ENCODE results near the gene RNF115.
"Not testable (repeated sequence)": the region's sequence is repeated elsewhere in the genome, so short reads cannot be mapped to it uniquely, and the experiment has no call there.

The RNF115 gene

DNA sequence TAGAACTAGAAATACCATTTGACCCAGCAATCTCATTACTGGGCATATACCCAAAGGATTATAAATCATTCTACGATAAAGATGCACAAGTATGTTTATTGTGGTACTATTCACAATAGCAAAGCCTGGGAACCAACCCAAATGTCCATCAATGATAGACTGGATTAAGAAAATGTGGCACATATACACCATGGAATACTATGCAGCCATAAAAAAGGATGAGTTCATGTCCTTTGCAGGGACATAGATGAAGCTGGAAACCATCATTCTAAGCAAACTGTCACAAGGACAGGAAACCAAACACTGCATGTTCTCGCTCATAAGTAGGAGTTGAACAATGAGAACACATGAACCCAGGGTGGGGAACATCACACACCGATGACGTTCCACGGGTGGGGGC is 97.7 kb downstream of the RNF115 start:
- not testable (repeated sequence) for DNase-seq

DNA sequence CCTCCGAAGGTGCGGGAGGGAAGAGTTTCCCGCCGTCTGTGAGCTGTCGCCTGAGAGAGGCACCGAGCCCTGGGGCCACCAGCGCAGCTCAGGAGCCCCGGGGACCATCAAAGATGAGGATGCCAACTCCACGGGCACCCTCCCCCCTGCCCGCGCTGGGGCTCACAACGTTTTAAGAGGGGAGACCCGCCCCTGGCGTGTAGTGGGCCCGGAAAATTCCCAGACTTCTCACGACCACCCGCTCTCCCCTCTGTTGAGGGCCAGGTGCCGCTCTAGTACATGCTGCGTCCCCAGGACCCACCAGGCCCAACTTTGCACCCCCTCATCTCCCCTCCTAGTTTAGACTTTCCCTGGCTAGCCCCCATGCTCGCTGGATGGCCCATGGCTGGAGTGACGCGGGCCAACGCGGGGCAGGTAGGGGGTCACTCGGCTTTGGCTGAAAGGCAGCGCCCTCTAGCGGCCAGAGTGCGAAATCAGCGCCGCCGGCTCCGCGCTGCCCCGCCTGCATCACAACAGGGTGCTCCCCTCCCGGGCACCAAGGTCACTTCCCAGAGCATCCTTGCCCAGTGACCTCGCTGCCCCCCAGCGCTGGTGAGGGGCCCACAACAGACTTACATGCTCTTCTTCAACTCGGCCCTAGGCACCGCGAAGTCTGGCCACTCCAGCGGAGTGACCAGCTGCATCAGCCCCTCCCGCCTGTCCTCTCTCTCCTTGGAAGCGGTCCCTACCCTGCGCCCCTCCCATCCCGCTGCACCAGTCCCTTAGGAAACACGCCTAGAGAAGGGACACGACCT is 102.8 kb downstream of the RNF115 start:
- peak; percentile 75 for DNase-seq

DNA sequence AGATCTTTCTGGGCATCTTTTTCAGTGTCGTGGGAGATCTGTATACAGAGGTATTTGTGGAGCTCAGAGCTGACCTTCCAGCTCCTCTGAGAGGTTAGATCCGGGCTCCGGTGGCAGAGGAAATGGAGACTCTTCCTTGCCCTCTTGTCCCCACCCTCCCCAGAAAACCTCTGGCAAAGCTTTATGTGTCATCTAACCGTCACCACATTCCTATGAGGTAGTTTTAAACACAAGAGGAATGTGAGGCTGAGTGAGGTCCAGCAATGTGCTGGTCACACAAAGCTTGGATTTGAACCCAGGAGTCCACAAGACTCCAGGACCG is 103.4 kb downstream of the RNF115 start:
- DNase-seq: no peak

DNA sequence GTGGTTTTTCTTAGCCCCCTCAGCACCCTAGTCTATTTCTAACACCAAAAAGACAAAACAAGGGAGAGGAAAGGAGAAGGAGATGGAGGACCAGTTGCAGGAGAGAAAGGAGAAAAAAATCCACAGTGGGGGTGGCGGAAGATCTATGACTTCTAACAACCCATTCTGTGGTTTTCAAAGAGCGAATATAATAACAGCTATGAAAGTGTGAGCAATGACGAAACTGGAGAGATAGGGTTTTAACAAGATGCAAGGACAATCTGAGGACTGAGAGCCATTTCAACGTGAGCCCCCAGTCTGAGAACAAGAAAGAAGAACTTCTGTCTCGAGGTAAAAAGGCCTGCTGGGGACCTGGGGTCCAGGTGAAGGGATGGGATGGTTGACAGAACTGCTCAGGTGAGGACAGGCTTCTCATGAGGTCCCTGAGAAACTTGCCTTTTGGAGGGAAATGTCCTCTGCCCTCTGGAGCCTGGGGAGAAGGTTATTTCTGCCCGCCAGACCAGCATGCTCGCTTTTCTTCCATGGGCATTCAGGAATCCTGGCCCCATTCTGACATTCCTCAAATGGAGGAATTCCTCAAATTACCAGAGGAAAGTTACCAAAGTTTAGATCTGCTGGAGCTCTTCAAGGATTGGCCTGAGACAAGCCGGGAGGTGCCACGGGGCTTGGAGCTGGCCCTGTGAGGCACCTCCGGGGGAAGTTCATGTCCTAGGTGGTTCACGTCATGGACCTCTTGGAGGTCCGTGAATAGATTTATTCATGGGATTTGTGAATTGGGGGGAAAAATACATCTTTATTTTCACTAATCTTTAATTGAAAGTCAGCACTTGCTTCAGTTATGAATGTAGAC is 104.4 kb downstream of the RNF115 start, which contains the start of gene CD160:
Gene CD160 (plus strand): TSS at position 270 of the 850 bp plus-strand sequence. CDS start 8,829 bp downstream, outside the sequence.
- no peak for DNase-seq

DNA sequence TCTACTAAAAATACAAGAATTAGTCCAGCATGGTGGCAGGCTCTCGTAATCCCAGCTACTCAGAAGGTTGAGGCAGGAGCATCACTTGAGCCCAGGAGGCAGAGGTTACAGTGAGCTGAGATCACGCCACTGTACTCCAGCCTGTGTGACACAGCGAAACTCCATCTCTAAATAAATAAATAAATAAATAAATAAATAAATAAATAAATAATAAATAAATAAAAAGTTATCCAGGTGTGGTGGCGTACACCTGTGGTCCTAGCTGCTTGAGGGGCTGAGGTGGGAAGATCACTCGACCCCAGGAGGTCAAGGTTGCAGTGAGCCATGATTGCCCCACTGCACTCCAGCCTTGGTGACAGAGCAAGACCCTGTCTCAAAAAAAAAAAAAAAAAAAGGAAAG is 105.4 kb downstream of the RNF115 start:
- DNase-seq: not testable (repeated sequence)

DNA sequence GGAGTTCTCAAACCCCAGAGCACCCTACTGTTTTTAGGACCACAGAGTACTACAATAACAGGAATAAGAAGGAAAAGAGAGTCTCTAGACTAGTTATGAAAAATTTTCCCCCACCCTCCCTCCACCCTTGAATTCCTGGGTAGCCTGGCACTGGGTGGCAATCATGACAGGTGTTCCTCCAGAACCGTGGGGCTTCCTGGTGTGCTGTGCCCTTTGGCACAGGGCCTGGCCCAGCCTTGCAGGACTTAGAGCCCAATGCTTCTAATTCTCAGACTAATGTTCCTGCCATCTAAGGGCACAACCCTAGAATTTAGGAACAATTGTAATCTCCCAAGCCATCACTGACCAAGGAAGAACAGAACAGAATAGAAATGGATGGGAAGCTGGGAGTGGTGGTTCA is 106.1 kb downstream of the RNF115 start:
- DNase-seq: no peak

DNA sequence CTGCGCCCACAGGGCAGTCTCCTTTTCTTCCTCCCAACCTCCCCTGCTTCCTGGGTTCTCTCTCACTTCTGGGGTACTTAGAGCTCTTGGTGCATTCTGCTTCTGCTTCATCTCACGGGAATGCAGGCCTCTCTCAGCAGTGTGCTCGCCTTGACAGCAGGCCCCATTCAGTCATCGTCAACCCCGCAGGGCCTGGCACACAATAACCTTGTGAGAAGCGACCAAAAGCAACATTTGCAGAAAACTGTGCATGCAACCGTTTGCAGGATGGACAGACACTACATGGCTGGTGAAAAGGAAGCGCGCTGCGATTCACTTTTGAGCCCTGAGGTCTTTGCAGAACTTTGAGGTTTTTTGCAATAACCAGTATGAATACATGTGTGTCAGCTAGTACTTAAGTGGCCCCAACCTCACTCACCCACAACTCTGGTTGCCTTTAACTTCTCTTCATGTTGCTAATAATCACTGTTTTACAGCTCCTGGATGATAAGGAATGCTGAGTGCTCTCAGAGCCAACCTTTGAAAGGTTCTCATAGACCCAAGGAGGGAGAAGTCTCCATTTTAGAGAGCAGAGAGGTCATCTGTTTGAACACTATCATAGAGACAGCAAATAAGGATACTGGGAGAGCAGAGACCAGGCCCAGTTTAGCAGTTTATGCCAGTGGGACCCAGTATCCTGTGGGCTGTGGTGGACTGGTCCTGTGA is 107.1 kb downstream of the RNF115 start:
- no peak for DNase-seq

GRCh38 chr1:145714524-145715111 is 109.3 kb downstream of the RNF115 start:
- no peak for DNase-seq

DNA sequence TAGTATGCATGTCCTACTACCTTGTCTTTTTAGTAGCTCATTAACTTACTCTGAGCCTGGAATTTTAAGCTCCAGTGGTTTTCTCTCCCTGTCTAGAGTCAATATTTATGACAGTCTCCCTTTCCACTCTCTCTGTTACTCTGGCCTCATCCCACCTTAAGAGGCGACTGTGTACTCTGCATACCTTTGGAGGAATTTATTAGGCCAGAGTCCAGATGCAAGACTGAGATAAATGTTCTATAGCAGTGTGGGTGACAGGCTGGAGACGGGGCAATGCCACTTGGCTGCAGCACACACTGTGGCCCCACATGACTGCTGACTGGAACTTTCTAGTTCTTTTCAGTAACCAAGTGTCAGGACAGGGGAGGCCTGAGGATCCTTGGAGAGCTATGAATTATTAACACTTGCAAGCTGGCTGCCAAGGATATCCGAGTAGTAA is 112.7 kb downstream of the RNF115 start:
- peak; percentile 19 for DNase-seq

GRCh38 chr1:145710291-145711027 is 113.4 kb downstream of the RNF115 start:
- no peak for DNase-seq

- peak; percentile 61 for DNase-seq
These were observed 115.8 kb downstream of the RNF115 start for GRCh38 chr1:145708063-145708462.

- no peak for DNase-seq
These were observed 116.6 kb downstream of the RNF115 start, which contains the start of gene PDZK1 for GRCh38 chr1:145707183-145707867. Gene PDZK1, minus strand, starts transcription at chr1:145707368. Its CDS starts 19,347 bp downstream, at chr1:145688021.

DNA sequence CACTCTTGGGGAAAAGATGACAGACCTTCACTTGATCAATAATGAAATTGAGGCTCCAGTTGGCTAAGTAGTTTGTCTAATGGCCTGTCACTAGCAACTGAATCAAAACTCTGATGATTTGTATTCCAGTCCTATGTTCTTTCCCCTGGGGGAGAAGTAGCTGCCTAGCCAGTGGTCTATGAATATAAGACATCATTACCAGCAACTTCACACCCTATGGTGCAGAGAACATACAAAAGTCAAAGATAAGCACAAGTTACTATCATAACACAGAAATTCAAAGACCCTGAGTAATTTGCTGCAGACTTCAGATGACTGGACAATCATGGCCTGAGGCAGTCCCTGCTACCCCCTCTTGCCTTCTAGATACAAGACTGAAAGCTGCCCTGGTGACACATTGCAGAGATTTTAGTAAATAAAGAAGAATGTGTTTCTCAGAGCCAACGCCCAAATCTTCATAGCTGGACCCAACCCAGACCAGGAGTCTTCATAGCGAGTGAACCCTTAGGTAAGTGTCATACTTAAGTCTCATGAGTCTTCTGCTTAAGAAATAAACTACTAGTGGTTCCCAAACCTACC is 117.7 kb downstream of the RNF115 start:
- DNase-seq: no peak

DNA sequence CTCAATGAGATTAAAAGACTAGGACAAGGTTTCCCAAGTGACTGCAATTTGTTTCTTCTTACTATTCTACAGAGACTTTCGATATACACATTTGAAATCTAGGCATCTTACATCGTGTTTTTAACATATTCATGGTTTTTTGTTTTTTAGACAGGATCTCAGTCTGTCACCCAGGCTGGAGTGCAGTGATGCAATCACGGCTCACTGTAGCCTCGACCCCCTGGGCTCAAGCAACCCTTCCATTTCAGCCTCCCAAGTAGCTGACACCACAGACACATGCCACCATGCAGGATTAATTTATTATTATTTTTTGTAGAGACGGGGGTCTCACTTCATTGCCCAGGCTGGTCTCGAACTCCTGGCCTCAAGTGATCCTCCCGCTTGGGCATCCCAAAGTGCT is 118.3 kb downstream of the RNF115 start:
- no peak for DNase-seq

- no peak for DNase-seq
These were observed 121.1 kb downstream of the RNF115 start for GRCh38 chr1:145702826-145703225.

DNA sequence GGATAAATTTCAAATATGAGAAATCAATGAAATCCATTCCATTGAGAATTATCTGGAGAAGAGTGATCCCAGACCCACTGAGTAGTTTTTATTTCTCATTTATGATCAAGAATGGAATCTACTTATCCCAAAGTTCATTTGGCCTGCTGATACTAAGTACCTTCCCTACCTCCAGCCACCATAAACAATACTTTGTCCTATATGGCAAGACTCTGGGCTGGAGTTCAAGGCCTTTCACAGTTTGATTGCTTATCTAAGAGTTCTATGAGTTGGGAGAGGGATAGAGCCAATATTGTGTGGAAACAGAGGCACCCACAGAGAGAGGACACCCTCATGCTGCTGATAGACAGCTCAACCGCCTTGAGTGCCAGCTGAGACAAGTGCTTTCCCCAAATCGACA is 121.8 kb downstream of the RNF115 start:
- DNase-seq: no peak

DNA sequence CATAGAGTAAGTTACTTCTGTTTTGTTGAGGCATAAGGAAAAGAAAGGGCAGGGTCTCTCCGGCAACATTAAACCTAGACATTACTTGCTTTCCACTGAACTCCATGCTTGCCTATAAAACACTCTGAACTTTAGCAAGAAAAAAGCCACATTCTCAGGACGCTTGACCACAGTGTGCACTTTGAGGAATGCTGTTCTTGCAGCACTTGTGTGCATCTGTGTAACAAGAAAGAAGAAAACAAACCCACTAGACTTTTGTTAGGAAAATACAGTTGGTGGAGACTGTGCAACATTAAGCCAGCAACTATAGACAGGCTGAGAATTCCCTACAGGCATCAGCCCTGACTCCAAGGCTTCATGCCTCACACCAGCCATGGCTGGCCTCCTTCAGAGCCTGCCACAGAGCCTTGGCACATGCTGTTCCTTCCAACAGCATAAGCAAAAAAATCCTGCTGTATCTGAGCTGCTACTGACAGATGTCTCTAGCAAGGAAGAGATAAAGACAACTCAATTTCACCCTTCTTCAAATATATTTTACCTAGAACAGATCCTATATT is 122.5 kb downstream of the RNF115 start:
- no peak for DNase-seq

DNA sequence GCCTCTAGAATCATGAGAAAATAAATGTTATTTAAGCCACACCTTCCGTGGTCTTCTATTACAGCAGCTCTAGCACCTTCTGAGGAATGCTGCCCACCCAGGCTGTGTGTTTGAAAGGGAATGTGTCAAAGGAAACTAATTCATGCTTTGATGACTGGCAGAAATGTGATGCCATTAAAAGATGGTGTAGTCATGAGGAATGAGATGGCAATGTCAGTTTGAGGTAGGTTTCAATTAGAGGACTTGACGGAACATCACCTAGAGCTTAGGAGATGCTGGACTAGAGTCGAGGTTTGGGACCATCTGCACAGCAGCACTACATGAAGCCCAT is 127.3 kb downstream of the RNF115 start:
- no peak for DNase-seq

- DNase-seq: no peak
These were observed 127.9 kb downstream of the RNF115 start for GRCh38 chr1:145695821-145696629.
